ENCODE data around the gene PRDM16.

The PRDM16 gene

GRCh38 chr1:3141129-3141528 lies 72.1 kb downstream of the PRDM16 start:
- DNase-seq (ENCODE audit: low read depth), result no peak

GRCh38 chr1:3141836-3142235 lies 72.8 kb downstream of the PRDM16 start:
- DNase-seq (ENCODE audit: low read depth), result no peak

GRCh38 chr1:3142236-3142635 lies 73.2 kb downstream of the PRDM16 start:
- DNase-seq (ENCODE audit: low read depth), result no peak

- DNase-seq (ENCODE audit: low read depth), result no peak
These were observed 73.7 kb downstream of the PRDM16 start for GRCh38 chr1:3142751-3143150.

GRCh38 chr1:3145532-3146325 lies 76.7 kb downstream of the PRDM16 start:
- DNase-seq (ENCODE audit: low read depth), result no peak

- DNase-seq (ENCODE audit: low read depth), result no peak
These were observed 77.5 kb downstream of the PRDM16 start for GRCh38 chr1:3146458-3146857.

- DNase-seq (ENCODE audit: low read depth), result no peak
These were observed 77.9 kb downstream of the PRDM16 start for GRCh38 chr1:3146907-3147306.

GRCh38 chr1:3148171-3148570 lies 79.2 kb downstream of the PRDM16 start:
- DNase-seq (ENCODE audit: low read depth), result no peak

- DNase-seq (ENCODE audit: low read depth), result no peak
These were observed 80.3 kb downstream of the PRDM16 start for GRCh38 chr1:3149277-3149676.

GRCh38 chr1:3151456-3151855 lies 82.5 kb downstream of the PRDM16 start:
- DNase-seq (ENCODE audit: low read depth), result no peak

GRCh38 chr1:3152143-3152542 lies 83.1 kb downstream of the PRDM16 start:
- no peak for DNase-seq (ENCODE audit: low read depth)

- no peak for DNase-seq (ENCODE audit: low read depth)
These were observed 84.2 kb downstream of the PRDM16 start for GRCh38 chr1:3153197-3153596.

- DNase-seq (ENCODE audit: low read depth), result no peak
These were observed 85.1 kb downstream of the PRDM16 start for GRCh38 chr1:3153902-3154795.

GRCh38 chr1:3155056-3155925 lies 86.3 kb downstream of the PRDM16 start:
- no peak for DNase-seq (ENCODE audit: low read depth)

GRCh38 chr1:3155926-3156220 lies 86.9 kb downstream of the PRDM16 start:
- no peak for DNase-seq (ENCODE audit: low read depth)

- DNase-seq (ENCODE audit: low read depth), result no peak
These were observed 87.9 kb downstream of the PRDM16 start for GRCh38 chr1:3156936-3157335.

- no peak for DNase-seq (ENCODE audit: low read depth)
These were observed 89.3 kb downstream of the PRDM16 start for GRCh38 chr1:3158347-3158746.

- no peak for DNase-seq (ENCODE audit: low read depth)
These were observed 90.1 kb downstream of the PRDM16 start for GRCh38 chr1:3159121-3159520.

GRCh38 chr1:3159996-3160395 lies 91.0 kb downstream of the PRDM16 start:
- DNase-seq (ENCODE audit: low read depth), result no peak

- DNase-seq (ENCODE audit: low read depth), result no peak
These were observed 91.7 kb downstream of the PRDM16 start for GRCh38 chr1:3160647-3161145.

GRCh38 chr1:3161176-3161840 lies 92.3 kb downstream of the PRDM16 start:
- DNase-seq (ENCODE audit: low read depth), result no peak
